Vagina (tissue), 2 donors: Measurements from ENCODE around the gene SLC25A51.

Experiments used
- POLR2A ChIP-seq, 2 donors: fragments of 450-650 bp; IDR thresholded peaks; one replicate each; pipeline ENCODE4 v1.6.1; 2017; ENCODE audit warnings: antibody characterized with exemption in 2 of 2, mild to moderate bottlenecking in 2 of 2, moderate library complexity in 2 of 2
- TF ChIP-seq, protein P1 (sequence below), 3 experiments: fragments of 450-650 bp in 2 of 3; fragments of 200-600 bp in 1 of 3; sonication (generic) in 1 of 3; IDR thresholded peaks; one replicate each; pipeline ENCODE4 v1.5.1; 2017 to 2019; ENCODE audit warnings: antibody characterized with exemption in 3 of 3, mild to moderate bottlenecking in 2 of 3, moderate library complexity in 2 of 3

DNA sequence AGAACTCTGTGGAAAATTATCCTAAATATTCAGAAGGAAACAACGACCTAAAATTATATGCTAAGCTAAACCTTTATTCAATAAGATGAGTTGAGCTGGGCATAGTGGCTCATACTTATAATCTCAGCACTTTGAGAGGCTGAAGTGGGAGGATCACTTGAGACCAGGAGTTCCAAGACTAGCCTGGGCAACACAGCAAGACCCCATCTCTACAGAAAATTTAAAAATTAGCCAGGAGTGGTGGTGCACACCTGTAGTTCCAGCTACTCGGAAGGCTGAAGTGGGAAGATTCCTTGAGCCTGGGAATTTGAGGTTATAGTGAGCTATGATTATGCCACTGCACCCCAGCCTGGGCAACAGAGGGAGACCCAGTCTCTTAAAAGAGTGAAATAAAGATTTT is 51.7 kb downstream of the SLC25A51 start:
- TF ChIP-seq POLR2A (IDR thresholded peaks at IDR 0.05) = no peak
- TF ChIP-seq, protein P1, sequence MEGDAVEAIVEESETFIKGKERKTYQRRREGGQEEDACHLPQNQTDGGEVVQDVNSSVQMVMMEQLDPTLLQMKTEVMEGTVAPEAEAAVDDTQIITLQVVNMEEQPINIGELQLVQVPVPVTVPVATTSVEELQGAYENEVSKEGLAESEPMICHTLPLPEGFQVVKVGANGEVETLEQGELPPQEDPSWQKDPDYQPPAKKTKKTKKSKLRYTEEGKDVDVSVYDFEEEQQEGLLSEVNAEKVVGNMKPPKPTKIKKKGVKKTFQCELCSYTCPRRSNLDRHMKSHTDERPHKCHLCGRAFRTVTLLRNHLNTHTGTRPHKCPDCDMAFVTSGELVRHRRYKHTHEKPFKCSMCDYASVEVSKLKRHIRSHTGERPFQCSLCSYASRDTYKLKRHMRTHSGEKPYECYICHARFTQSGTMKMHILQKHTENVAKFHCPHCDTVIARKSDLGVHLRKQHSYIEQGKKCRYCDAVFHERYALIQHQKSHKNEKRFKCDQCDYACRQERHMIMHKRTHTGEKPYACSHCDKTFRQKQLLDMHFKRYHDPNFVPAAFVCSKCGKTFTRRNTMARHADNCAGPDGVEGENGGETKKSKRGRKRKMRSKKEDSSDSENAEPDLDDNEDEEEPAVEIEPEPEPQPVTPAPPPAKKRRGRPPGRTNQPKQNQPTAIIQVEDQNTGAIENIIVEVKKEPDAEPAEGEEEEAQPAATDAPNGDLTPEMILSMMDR (IDR thresholded peaks at IDR 0.05) = no peak
